Measurements from ENCODE around the gene ABL2.
"Not testable (repeated sequence)": the region's sequence is repeated elsewhere in the genome, so short reads cannot be mapped to it uniquely, and the experiment has no call there.

ABL2 gene

GRCh38 chr1:179135707-179136106 lies 93.8 kb downstream of the ABL2 start:
- not testable (repeated sequence) for DNase-seq (ENCODE audit: low read depth in 2 of 2)

- not testable (repeated sequence) for DNase-seq (ENCODE audit: low read depth in 2 of 2)
Measured at GRCh38 chr1:179135168-179135567, 94.3 kb downstream of the ABL2 start.

- no peak for DNase-seq (ENCODE audit: low read depth in 2 of 2)
Measured at GRCh38 chr1:179129702-179130473, 99.6 kb downstream of the ABL2 start.

- no peak for DNase-seq (ENCODE audit: low read depth in 2 of 2)
Measured at GRCh38 chr1:179128520-179128919, 101.0 kb downstream of the ABL2 start.

GRCh38 chr1:179127163-179127895 lies 102.1 kb downstream of the ABL2 start:
- no peak for DNase-seq (ENCODE audit: low read depth in 2 of 2)

- DNase-seq (ENCODE audit: low read depth in 2 of 2), result no peak
Measured at GRCh38 chr1:179126338-179127060, 103.0 kb downstream of the ABL2 start.

GRCh38 chr1:179124873-179125272 lies 104.6 kb downstream of the ABL2 start:
- no peak for DNase-seq (ENCODE audit: low read depth in 2 of 2)

GRCh38 chr1:179121159-179121938 lies 108.1 kb downstream of the ABL2 start:
- DNase-seq (ENCODE audit: low read depth in 2 of 2), result no peak

- DNase-seq (ENCODE audit: low read depth in 2 of 2), result no peak
Measured at GRCh38 chr1:179120736-179121135, 108.7 kb downstream of the ABL2 start.

GRCh38 chr1:179119513-179119912 lies 110.0 kb downstream of the ABL2 start:
- no peak for DNase-seq (ENCODE audit: low read depth in 2 of 2)

- DNase-seq (ENCODE audit: low read depth in 2 of 2), result no peak
Measured at GRCh38 chr1:179115181-179115580, 114.3 kb downstream of the ABL2 start.

- no peak for DNase-seq (ENCODE audit: low read depth in 2 of 2)
Measured at GRCh38 chr1:179108644-179109043, 120.8 kb downstream of the ABL2 start.

GRCh38 chr1:179107706-179108629 lies 121.5 kb downstream of the ABL2 start:
- DNase-seq (ENCODE audit: low read depth in 2 of 2), result no peak

- no peak for DNase-seq (ENCODE audit: low read depth in 2 of 2)
Measured at GRCh38 chr1:179105393-179105792, 124.1 kb downstream of the ABL2 start.

GRCh38 chr1:179104611-179105250 lies 124.7 kb downstream of the ABL2 start:
- no peak for DNase-seq (ENCODE audit: low read depth in 2 of 2)

- DNase-seq (ENCODE audit: low read depth in 2 of 2), result no peak
Measured at GRCh38 chr1:179103999-179104398, 125.5 kb downstream of the ABL2 start.

GRCh38 chr1:179101566-179101965 lies 127.9 kb downstream of the ABL2 start:
- DNase-seq (ENCODE audit: low read depth in 2 of 2), result no peak

GRCh38 chr1:179099891-179100290 lies 129.6 kb downstream of the ABL2 start:
- DNase-seq (ENCODE audit: low read depth in 2 of 2), result no peak

- DNase-seq (ENCODE audit: low read depth in 2 of 2), result no peak
Measured at GRCh38 chr1:179095924-179096323, 133.6 kb downstream of the ABL2 start.

- no peak for DNase-seq (ENCODE audit: low read depth in 2 of 2)
Measured at GRCh38 chr1:179095377-179095776, 134.1 kb downstream of the ABL2 start.
